CD4-positive, alpha-beta T cell treated with Interferon gamma for 1 hour (primary cell): ENCODE data around the gene METTL4.

Experiments used
- DNase-seq: peaks from one replicate; pipeline ENCODE4 v3.0.0-alpha.2; 2020

The METTL4 gene

GRCh38 chr18:2515171-2515787 is 56.0 kb downstream of the METTL4 start:
- DNase-seq: no peak

GRCh38 chr18:2513616-2514015 is 57.7 kb downstream of the METTL4 start:
- no peak for DNase-seq

DNA sequence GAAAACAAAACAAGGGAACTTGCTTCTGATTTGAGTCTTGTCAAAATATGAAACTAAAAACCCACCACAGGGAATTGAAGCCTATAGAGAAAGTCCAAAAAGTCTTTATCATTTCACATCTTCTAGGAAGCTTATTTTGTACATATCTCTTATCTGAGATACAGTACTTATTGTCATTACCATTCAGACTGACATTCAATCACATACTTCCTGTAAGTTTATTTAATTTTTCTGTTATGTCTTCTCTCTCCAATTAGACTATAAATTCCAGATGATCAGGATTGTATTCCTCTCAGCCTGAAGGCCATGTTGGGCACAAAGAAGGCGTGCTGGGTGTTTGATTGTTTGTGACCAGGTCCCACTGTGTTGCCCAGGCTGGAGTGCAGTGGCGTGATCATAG is 59.2 kb downstream of the METTL4 start:
- no peak for DNase-seq

GRCh38 chr18:2511451-2511850 is 59.9 kb downstream of the METTL4 start:
- DNase-seq: no peak

- no peak for DNase-seq
Measured at GRCh38 chr18:2510416-2510815, 60.9 kb downstream of the METTL4 start.

- DNase-seq: no peak
Measured at GRCh38 chr18:2508678-2509077, 62.6 kb downstream of the METTL4 start.

DNA sequence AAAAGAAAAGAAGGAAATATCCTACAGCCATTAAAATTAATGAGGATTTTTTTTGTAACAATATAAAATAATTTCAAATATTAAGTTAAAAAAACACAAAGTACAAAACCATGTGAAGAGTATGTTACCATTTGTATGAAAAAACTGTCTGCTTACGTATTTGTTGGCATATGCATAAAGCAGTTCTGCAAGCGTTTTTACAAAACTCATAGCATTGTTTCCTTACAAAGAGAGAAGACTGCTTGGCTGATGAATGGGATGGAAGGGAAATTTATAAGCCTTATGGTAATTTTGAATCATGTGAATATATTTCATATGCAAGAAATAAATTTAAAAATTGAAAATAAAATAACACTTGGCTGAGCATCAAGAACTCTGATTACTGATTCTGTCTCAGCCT is 63.1 kb downstream of the METTL4 start:
- no peak for DNase-seq

- DNase-seq: no peak
Measured at GRCh38 chr18:2504642-2505041, 66.7 kb downstream of the METTL4 start.

DNA sequence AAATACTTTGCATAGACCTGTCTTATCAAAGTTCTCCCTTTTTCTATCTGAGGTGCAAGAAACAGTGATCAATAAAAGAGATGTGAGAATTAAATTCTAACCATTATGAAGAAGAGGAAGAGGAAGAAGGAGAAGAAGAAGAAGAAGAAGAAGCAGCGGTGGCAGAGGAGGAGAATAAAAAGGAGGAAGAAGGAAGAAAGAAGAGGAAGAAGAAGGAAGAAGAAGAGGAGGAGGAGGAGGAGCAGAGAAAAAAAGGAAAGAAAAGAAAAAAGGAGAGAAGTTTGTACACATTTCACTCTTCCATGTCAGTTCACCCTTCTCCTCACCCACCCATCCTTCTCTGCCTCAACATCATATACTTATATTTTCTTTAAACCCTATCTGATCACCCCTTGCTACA is 68.4 kb downstream of the METTL4 start:
- no peak for DNase-seq

DNA sequence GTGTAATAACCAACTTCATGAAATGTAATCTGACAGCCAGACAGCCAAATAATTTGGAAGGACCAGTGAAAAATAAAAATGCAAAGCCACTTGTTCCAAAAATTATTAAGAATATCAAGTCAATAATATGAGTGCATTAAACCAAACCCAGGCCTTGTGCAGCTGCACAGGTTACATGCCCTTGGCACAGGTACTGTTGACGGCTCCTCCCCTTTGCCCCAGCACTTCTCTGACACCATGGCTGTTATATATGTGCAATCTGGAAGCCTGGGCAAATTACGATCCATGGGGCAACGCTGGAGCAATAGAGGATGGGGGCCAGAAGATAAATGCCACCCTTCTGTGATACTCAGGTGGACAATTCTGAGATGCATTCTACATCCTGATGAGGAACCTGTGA is 68.9 kb downstream of the METTL4 start:
- DNase-seq: no peak

GRCh38 chr18:2497797-2498196 is 73.5 kb downstream of the METTL4 start:
- DNase-seq: no peak

- no peak for DNase-seq
Measured at GRCh38 chr18:2495381-2495780, 75.9 kb downstream of the METTL4 start.

DNA sequence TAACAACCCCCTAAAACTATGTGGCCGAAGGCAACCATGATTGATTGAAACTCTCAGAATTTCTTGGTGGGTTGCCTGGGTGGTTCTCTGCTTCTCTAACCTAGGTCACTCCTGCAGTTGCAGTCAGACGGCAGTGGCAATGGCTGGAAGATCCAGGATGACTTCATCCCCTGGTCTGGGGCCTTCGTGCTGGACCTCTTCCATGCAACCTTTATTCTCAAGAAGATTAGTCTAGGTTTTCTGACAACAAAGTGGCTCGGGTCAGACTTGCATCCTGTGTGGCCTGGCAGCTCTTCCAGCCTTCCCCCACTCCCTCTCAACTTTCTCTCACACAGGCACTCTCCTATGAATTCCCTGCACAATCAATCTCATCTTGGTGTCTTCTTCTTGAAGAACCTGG is 76.4 kb downstream of the METTL4 start:
- DNase-seq: no peak
